Fibroblast of lung (primary cell): ENCODE data around the gene RCOR1. TPM values are rescaled to one million over a fixed set of nuclear protein-coding genes. Genes with fewer than 3 reads are reported as not detected.

Source experiments
- DNase-seq, 2 donors: peaks; one replicate each; pipeline versions ENCODE4 v3.0.0 to v3.0.0-alpha.2; 2010; ENCODE audit warnings: low read depth in 2 of 2
- H2AFZ ChIP-seq: 2 replicates; pipeline ENCODE4 v1.5.1; 2012; ENCODE audit warnings: low read length, control low read depth, inconsistent platforms
- H3K27ac ChIP-seq: 2 replicates; pipeline ENCODE4 v1.5.1; 2011; ENCODE audit warnings: low read length, control low read depth; ENCODE audit not compliant: insufficient read depth
- H3K27me3 ChIP-seq: 2 replicates; pipeline ENCODE4 v1.5.1; 2011; ENCODE audit warnings: mild to moderate bottlenecking, low read length; ENCODE audit not compliant: control insufficient read depth, insufficient read depth
- H3K36me3 ChIP-seq: 2 replicates; pipeline ENCODE4 v1.5.1; 2011; ENCODE audit warnings: low read length; ENCODE audit not compliant: control insufficient read depth, insufficient read depth
- H3K4me1 ChIP-seq: 2 replicates; pipeline ENCODE4 v1.5.1; 2011; ENCODE audit warnings: low read length; ENCODE audit not compliant: control insufficient read depth, insufficient read depth; ENCODE audit errors: extremely low read depth
- H3K4me2 ChIP-seq: 2 replicates; pipeline ENCODE4 v1.5.1; 2011; ENCODE audit warnings: low read length, control low read depth; ENCODE audit not compliant: insufficient read depth; ENCODE audit errors: extremely low read depth
- H3K4me3 ChIP-seq, 4 experiments: fragments of 200-600 bp in 1 of 4; sonication (generic) in 1 of 4; replicated peaks in 1 of 4; 2 replicates each; pipeline ENCODE4 v1.5.1; 2011 to 2016; ENCODE audit warnings: low read length in 4 of 4, low read depth in 3 of 4, mild to moderate bottlenecking in 3 of 4, control low read depth in 2 of 4, inconsistent platforms in 1 of 4, mixed read lengths in 1 of 4; ENCODE audit not compliant: insufficient read depth in 1 of 4; ENCODE audit errors: control extremely low read depth in 1 of 4
- H3K79me2 ChIP-seq: 2 replicates; pipeline ENCODE4 v1.5.1; 2012; ENCODE audit warnings: mild to moderate bottlenecking, low read length, inconsistent platforms; ENCODE audit not compliant: control insufficient read depth, insufficient read depth
- H3K9ac ChIP-seq: 2 replicates; pipeline ENCODE4 v1.5.1; 2011; ENCODE audit warnings: mild to moderate bottlenecking, low read length, control low read depth; ENCODE audit not compliant: insufficient read depth
- H3K9me3 ChIP-seq: 2 replicates; pipeline ENCODE4 v1.5.1; 2012; ENCODE audit warnings: low read depth, low read length; ENCODE audit not compliant: control insufficient read depth, insufficient read depth
- H4K20me1 ChIP-seq: 2 replicates; pipeline ENCODE4 v1.5.1; 2011; ENCODE audit warnings: low read length; ENCODE audit not compliant: control insufficient read depth, insufficient read depth; ENCODE audit errors: extremely low read depth
- EZH2 ChIP-seq: IDR thresholded peaks from 2 replicates; pipeline ENCODE4 v1.5.1; 2012; ENCODE audit warnings: low read length, control low read depth, mild to moderate bottlenecking; ENCODE audit errors: missing control alignments
- polyA plus RNA-seq, 2 donors: library from polyadenylated mRNA; depleted of rRNA in 1 of 2; stranded (reverse) in 1 of 2; unstranded in 1 of 2; fragments of >200 nt; gene quantifications; 2 replicates each; pipeline ENCODE4 v1.2.1, GENCODE V29; 2011 to 2012; ENCODE audit warnings: missing spikeins in 1 of 2
- total RNA-seq: library from RNA; depleted of rRNA; stranded (reverse); fragments of >200 nt; gene quantifications from 2 replicates; pipeline ENCODE4 v1.2.1, GENCODE V29; 2014
- TF ChIP-seq, protein P1 (sequence below), 2 donors: IDR thresholded peaks in 1 of 2; conservative IDR thresholded peaks in 1 of 2; 1 replicate in 1 of 2; 2 replicates in 1 of 2; pipeline ENCODE4 v1.5.1; 2011 to 2012; ENCODE audit warnings: low read length in 2 of 2, control low read depth in 1 of 2, inconsistent platforms in 1 of 2, low read depth in 1 of 2, mild to moderate bottlenecking in 1 of 2

The RCOR1 gene
- total and polyA plus RNA-seq, 2 donors (not counting 1 experiment from before 2014, with no cell fraction given): 11.4 to 19.6 TPM

- Histone ChIP-seq H3K9ac (peak overlapping the region; percentile 61), H3K4me3 (peak overlapping the region; percentile 16 to 93 (median 82)), H2AFZ (no peak overlapping the region), H3K27me3 (no peaks in the 10 kb centered on the region), H4K20me1 (no peaks in the 10 kb centered on the region), H3K36me3 (no peaks in the 10 kb centered on the region), H3K4me2 (no peak overlapping the region), H3K9me3 (no peaks in the 10 kb centered on the region), H3K79me2 (peaks cover 31% of the 10 kb centered on the region), H3K27ac (peak overlapping the region; percentile 56), H3K4me1 (peaks cover 6% of the 10 kb centered on the region)
- DNase-seq: no peak
- TF ChIP-seq, protein P1, sequence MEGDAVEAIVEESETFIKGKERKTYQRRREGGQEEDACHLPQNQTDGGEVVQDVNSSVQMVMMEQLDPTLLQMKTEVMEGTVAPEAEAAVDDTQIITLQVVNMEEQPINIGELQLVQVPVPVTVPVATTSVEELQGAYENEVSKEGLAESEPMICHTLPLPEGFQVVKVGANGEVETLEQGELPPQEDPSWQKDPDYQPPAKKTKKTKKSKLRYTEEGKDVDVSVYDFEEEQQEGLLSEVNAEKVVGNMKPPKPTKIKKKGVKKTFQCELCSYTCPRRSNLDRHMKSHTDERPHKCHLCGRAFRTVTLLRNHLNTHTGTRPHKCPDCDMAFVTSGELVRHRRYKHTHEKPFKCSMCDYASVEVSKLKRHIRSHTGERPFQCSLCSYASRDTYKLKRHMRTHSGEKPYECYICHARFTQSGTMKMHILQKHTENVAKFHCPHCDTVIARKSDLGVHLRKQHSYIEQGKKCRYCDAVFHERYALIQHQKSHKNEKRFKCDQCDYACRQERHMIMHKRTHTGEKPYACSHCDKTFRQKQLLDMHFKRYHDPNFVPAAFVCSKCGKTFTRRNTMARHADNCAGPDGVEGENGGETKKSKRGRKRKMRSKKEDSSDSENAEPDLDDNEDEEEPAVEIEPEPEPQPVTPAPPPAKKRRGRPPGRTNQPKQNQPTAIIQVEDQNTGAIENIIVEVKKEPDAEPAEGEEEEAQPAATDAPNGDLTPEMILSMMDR (conservative IDR thresholded peaks at IDR 0.05 in 1 of 2, IDR thresholded peaks at IDR 0.05 in 1 of 2; ENCODE audit: low read depth in 1 of 2, low read length in 2 of 2): no peak
- no peak for TF ChIP-seq EZH2
These were observed 263 bp downstream of the RCOR1 start for GRCh38 chr14:102592763-102593060.

- H3K27ac ChIP-seq: peak overlapping the region; percentile 56
- TF ChIP-seq, protein P1 (conservative IDR thresholded peaks at IDR 0.05 in 1 of 2, IDR thresholded peaks at IDR 0.05 in 1 of 2; ENCODE audit: low read depth in 1 of 2, low read length in 2 of 2): peak in 1 of 2 donors; percentile 35
- TF ChIP-seq EZH2: no peak
- no peaks in the 10 kb centered on the region for H3K27me3 ChIP-seq
- no peaks in the 10 kb centered on the region for H4K20me1 ChIP-seq
- H3K4me1 ChIP-seq: peaks cover 6% of the 10 kb centered on the region
- H3K9ac ChIP-seq: peak overlapping the region; percentile 61
- peak overlapping the region; percentile 71 to 93 (median 82) for H3K4me3 ChIP-seq
- DNase-seq: peak in 1 of 2 donors; percentile 41
- no peaks in the 10 kb centered on the region for H3K9me3 ChIP-seq
- peaks cover 33% of the 10 kb centered on the region for H3K79me2 ChIP-seq
- no peaks in the 10 kb centered on the region for H3K36me3 ChIP-seq
- H2AFZ ChIP-seq: no peak overlapping the region
- H3K4me2 ChIP-seq: peak overlapping the region; percentile 79
These were observed 794 bp downstream of the RCOR1 start for GRCh38 chr14:102593061-102593824.

GRCh38 chr14:102593825-102594137 lies 1.3 kb downstream of the RCOR1 start:
- H3K4me3 ChIP-seq: peak overlapping the region; percentile 71 to 93 (median 82)
- DNase-seq: peak; percentile 28 to 32
- H3K9me3 ChIP-seq: no peaks in the 10 kb centered on the region
- H3K36me3 ChIP-seq: no peaks in the 10 kb centered on the region
- H3K4me2 ChIP-seq: peak overlapping the region; percentile 79
- no peak overlapping the region for H2AFZ ChIP-seq
- TF ChIP-seq, protein P1 (conservative IDR thresholded peaks at IDR 0.05 in 1 of 2, IDR thresholded peaks at IDR 0.05 in 1 of 2; ENCODE audit: low read depth in 1 of 2, low read length in 2 of 2): peak in 1 of 2 donors; percentile 17
- no peak for TF ChIP-seq EZH2
- H3K27me3 ChIP-seq: no peaks in the 10 kb centered on the region
- H3K79me2 ChIP-seq: peaks cover 36% of the 10 kb centered on the region
- no peaks in the 10 kb centered on the region for H4K20me1 ChIP-seq
- peaks cover 6% of the 10 kb centered on the region for H3K4me1 ChIP-seq
- peak overlapping the region; percentile 61 for H3K9ac ChIP-seq
- H3K27ac ChIP-seq: peak overlapping the region; percentile 56
